H1 (cell line): Measurements from ENCODE around the gene GALNT9. TPM values are rescaled to one million over a fixed set of nuclear protein-coding genes. Genes with fewer than 3 reads are reported as not detected.

ENCODE experiments used
- CTCF ChIA-PET: fragments of 300-600 bp; sonication (Branson Sonifier 250); formaldehyde crosslinking; loops from one replicate; lab custom pipeline; 2021; ENCODE audit not compliant: partially characterized antibody; lab: Charles Lee
- POLR2A ChIA-PET: fragments of 300-600 bp; sonication (Branson Sonifier 250); formaldehyde crosslinking; loops from one replicate; lab custom pipeline; 2021; ENCODE audit warnings: inconsistent platforms; ENCODE audit not compliant: partially characterized antibody; lab: Charles Lee
- DNase-seq, 2 experiments: peaks; one replicate each; pipeline versions ENCODE4 v3.0.0 to v3.0.0-alpha.2; 2010 to 2022; ENCODE audit warnings: low spot score in 2 of 2, low read depth in 1 of 2, mixed read lengths in 1 of 2
- FAIRE-seq: peaks from 2 replicates; lab custom pipeline; 2011; peaks lifted over from hg19 to GRCh38; lab: Jason Lieb, UNC
- H2AFZ ChIP-seq: 2 replicates; pipeline ENCODE4 v1.8.1; 2012; ENCODE audit warnings: low read length, inconsistent platforms
- H2AK5ac ChIP-seq: 2 replicates; pipeline ENCODE4 v1.6.1; 2013; ENCODE audit warnings: low read depth, low read length
- H2BK120ac ChIP-seq: replicated peaks from 2 replicates; pipeline ENCODE3; 2013; ENCODE audit warnings: low read depth, low read length, inconsistent platforms
- H2BK12ac ChIP-seq: 2 replicates; pipeline ENCODE4 v1.6.1; 2013; ENCODE audit warnings: low read depth, low read length
- H2BK15ac ChIP-seq: 2 replicates; pipeline ENCODE4 v1.6.1; 2013; ENCODE audit warnings: low read length
- H2BK20ac ChIP-seq: 2 replicates; pipeline ENCODE4 v1.6.1; 2013; ENCODE audit warnings: low read length
- H2BK5ac ChIP-seq: 2 replicates; pipeline ENCODE4 v1.6.1; 2013; ENCODE audit warnings: low read depth, low read length
- H3K14ac ChIP-seq: 2 replicates; pipeline ENCODE4 v1.6.1; 2013; ENCODE audit warnings: inconsistent platforms; ENCODE audit not compliant: insufficient read length
- H3K18ac ChIP-seq: 2 replicates; pipeline ENCODE4 v1.6.1; 2013; ENCODE audit warnings: low read length; ENCODE audit errors: extremely low read depth
- H3K23ac ChIP-seq: 2 replicates; pipeline ENCODE4 v1.6.1; 2013; ENCODE audit warnings: inconsistent platforms; ENCODE audit not compliant: insufficient read length
- H3K23me2 ChIP-seq: 2 replicates; pipeline ENCODE4 v1.6.1; 2013; ENCODE audit warnings: low read depth, low read length
- H3K27ac ChIP-seq: 2 replicates; pipeline ENCODE4 v1.6.1; 2011; ENCODE audit warnings: low read depth, low read length, inconsistent platforms
- H3K27me3 ChIP-seq, 4 experiments: replicated peaks in 1 of 4; 1 replicate in 1 of 4; 2 replicates in 3 of 4; pipeline versions ENCODE4 v1.6.1 to v1.8.1; 2011 to 2013; ENCODE audit warnings: low read length in 3 of 4, mild to moderate bottlenecking in 3 of 4, inconsistent platforms in 2 of 4, mixed read lengths in 2 of 4, moderate library complexity in 1 of 4; ENCODE audit not compliant: control insufficient read depth in 3 of 4, insufficient read depth in 3 of 4; ENCODE audit errors: extremely low read depth in 1 of 4
- H3K36me3 ChIP-seq, 4 experiments: 2 replicates each; pipeline versions ENCODE4 v1.6.1 to v1.8.1; 2011 to 2013; ENCODE audit warnings: mild to moderate bottlenecking in 4 of 4, low read length in 3 of 4, moderate library complexity in 2 of 4, control low read depth in 1 of 4, inconsistent platforms in 1 of 4; ENCODE audit not compliant: insufficient read depth in 4 of 4, control insufficient read depth in 2 of 4
- H3K4ac ChIP-seq: replicated peaks from 2 replicates; pipeline ENCODE3; 2013; ENCODE audit warnings: low read length, low read depth, mixed read lengths, inconsistent platforms; ENCODE audit not compliant: insufficient read length
- H3K4me1 ChIP-seq, 4 experiments: replicated peaks in 1 of 4; 1 replicate in 1 of 4; 2 replicates in 3 of 4; pipeline versions ENCODE4 v1.6.1 to v1.8.1; 2011 to 2013; ENCODE audit warnings: low read length in 3 of 4, inconsistent platforms in 2 of 4, mixed read lengths in 1 of 4; ENCODE audit not compliant: insufficient read depth in 4 of 4, control insufficient read depth in 3 of 4
- H3K4me2 ChIP-seq, 2 experiments: 2 replicates each; pipeline versions ENCODE4 v1.6.1 to v1.8.1; 2011 to 2013; ENCODE audit warnings: low read depth in 2 of 2, low read length in 2 of 2, control low read depth in 1 of 2, inconsistent platforms in 1 of 2, mild to moderate bottlenecking in 1 of 2; ENCODE audit not compliant: insufficient read depth in 1 of 2
- H3K4me3 ChIP-seq, 4 experiments: fragments of 200-600, 300-600 bp in 1 of 4; sonication (generic), shearing (Covaris generic), sonication (Bioruptor Twin) in 1 of 4; 2 replicates each; pipeline versions ENCODE4 v1.5.1 to v1.8.1; 2011 to 2016; ENCODE audit warnings: low read length in 4 of 4, low read depth in 3 of 4, control low read depth in 2 of 4, inconsistent platforms in 2 of 4, mild to moderate bottlenecking in 2 of 4, mixed read lengths in 1 of 4, moderate library complexity in 1 of 4; ENCODE audit not compliant: insufficient read depth in 2 of 4; ENCODE audit errors: extremely low read depth in 1 of 4
- H3K56ac ChIP-seq: replicated peaks from 2 replicates; pipeline ENCODE3; 2013; ENCODE audit warnings: low read depth, mild to moderate bottlenecking, mixed read lengths, low read length, inconsistent platforms; ENCODE audit not compliant: insufficient read length
- H3K79me1 ChIP-seq: 2 replicates; pipeline ENCODE4 v1.6.1; 2013; ENCODE audit warnings: low read depth, low read length, control low read depth
- H3K79me2 ChIP-seq, 2 experiments: 2 replicates each; pipeline versions ENCODE4 v1.6.1 to v1.8.1; 2012 to 2013; ENCODE audit warnings: low read length in 2 of 2, mild to moderate bottlenecking in 2 of 2, inconsistent platforms in 1 of 2; ENCODE audit not compliant: insufficient read depth in 2 of 2, control insufficient read depth in 1 of 2
- H3K9ac ChIP-seq, 4 experiments: replicated peaks in 1 of 4; 1 replicate in 1 of 4; 2 replicates in 3 of 4; pipeline versions ENCODE4 v1.6.1 to v1.8.1; 2011 to 2013; ENCODE audit warnings: low read depth in 3 of 4, low read length in 3 of 4, control low read depth in 2 of 4, mild to moderate bottlenecking in 2 of 4, moderate library complexity in 2 of 4, inconsistent platforms in 1 of 4; ENCODE audit errors: extremely low read depth in 1 of 4
- H3K9me3 ChIP-seq, 2 experiments: 2 replicates each; pipeline versions ENCODE4 v1.6.1 to v1.8.1; 2012 to 2013; ENCODE audit warnings: mild to moderate bottlenecking in 2 of 2, moderate library complexity in 2 of 2, control low read depth in 1 of 2, inconsistent platforms in 1 of 2, low read depth in 1 of 2, low read length in 1 of 2, mixed read lengths in 1 of 2; ENCODE audit not compliant: insufficient read depth in 2 of 2
- H4K20me1 ChIP-seq, 2 experiments: replicated peaks in 1 of 2; 2 replicates each; pipeline versions ENCODE3 to v1.8.1; 2011 to 2013; ENCODE audit warnings: inconsistent platforms in 2 of 2, low read length in 2 of 2, mild to moderate bottlenecking in 1 of 2; ENCODE audit not compliant: insufficient read depth in 2 of 2, control insufficient read depth in 1 of 2
- H4K5ac ChIP-seq: 2 replicates; pipeline ENCODE4 v1.6.1; 2013; ENCODE audit warnings: low read length, low read depth, mixed read lengths, inconsistent platforms; ENCODE audit not compliant: insufficient read length
- H4K8ac ChIP-seq: 2 replicates; pipeline ENCODE4 v1.8.0; 2013; ENCODE audit warnings: mild to moderate bottlenecking, moderate library complexity, low read length, inconsistent platforms; ENCODE audit not compliant: insufficient read depth; ENCODE audit errors: extremely low read depth
- H4K91ac ChIP-seq: replicated peaks from 2 replicates; pipeline ENCODE3; 2013; ENCODE audit warnings: low read length, mixed read lengths, inconsistent platforms; ENCODE audit not compliant: insufficient read length
- BACH1 ChIP-seq: IDR thresholded peaks from 2 replicates; pipeline ENCODE4 v1.6.1; 2012; ENCODE audit warnings: low read length, improper control_type of control experiment
- SAP30 ChIP-seq: fragments of 300-600 bp; sonication (generic); IDR thresholded peaks from 2 replicates; pipeline ENCODE4 v1.7.1; 2012; ENCODE audit warnings: low read length, moderate library complexity, mild to moderate bottlenecking, inconsistent platforms; ENCODE audit not compliant: insufficient read depth, insufficient replicate concordance
- SP1 ChIP-seq: IDR thresholded peaks from 2 replicates; pipeline ENCODE4 v1.6.1; 2011; ENCODE audit warnings: low read depth, low read length
- TAF7 ChIP-seq: optimal IDR thresholded peaks from 2 replicates; pipeline ENCODE3; 2011; ENCODE audit warnings: low read depth, mild to moderate bottlenecking, inconsistent platforms, low read length, moderate library complexity, borderline replicate concordance
- YY1 ChIP-seq: IDR thresholded peaks from 2 replicates; pipeline ENCODE4 v1.6.1; 2011; ENCODE audit warnings: low read depth, mild to moderate bottlenecking, low read length
- WGBS, 2 experiments: shearing (Covaris generic) in 1 of 2; methylation state at CpG; one replicate each; pipeline versions ENCODE4 v1.1.6 to v1.1.7; 2013 to 2015; ENCODE audit warnings: low lambda C conversion rate in 2 of 2, mixed read lengths in 2 of 2, inconsistent platforms in 1 of 2, low coverage in 1 of 2, missing lambda C conversion rate in 1 of 2; ENCODE audit not compliant: insufficient replicate concordance in 2 of 2, insufficient coverage in 1 of 2, insufficient read length in 1 of 2; ENCODE audit errors: extremely low coverage in 1 of 2, missing lambda C conversion rate in 1 of 2; 5-methylcytosine and 5-hydroxymethylcytosine counted together
- polyA plus RNA-seq, 7 experiments: library from polyadenylated mRNA; depleted of rRNA in 3 of 7; stranded (reverse) in 5 of 7; unstranded in 2 of 7; fragments of >200 nt in 5 of 7; fragments of 200-250 nt in 2 of 7; gene quantifications; 1 replicate in 5 of 7; 2 replicates in 1 of 7; 4 replicates in 1 of 7; pipeline versions ENCODE4 v1.2.1 to v1.2.3, GENCODE V29; 2011 to 2013; ENCODE audit warnings: missing spikeins in 2 of 7, mixed read lengths in 2 of 7
- total RNA-seq: library from RNA; stranded (reverse); fragmentation: NEBNext Ultra II Directional; extraction: Animal tissue kit (Norgen Biotek cat#: 25700); gene quantifications from 2 replicates; pipeline ENCODE4 v1.2.1, GENCODE V29; 2021

GALNT9 gene
- total and polyA plus RNA-seq, 2 of the 8 experiments (the other 6 are each of a cell fraction or from before 2014, with no cell fraction given), result 2.0 to 3.6 TPM

- no peak overlapping the region for H2AK5ac ChIP-seq
- no peaks in the 10 kb centered on the region for H3K36me3 ChIP-seq
- H2BK20ac ChIP-seq, result no peak overlapping the region
- H2BK12ac ChIP-seq, result no peak overlapping the region
- no peak overlapping the region for H3K56ac ChIP-seq
- H4K20me1 ChIP-seq, result peaks cover 0 to 7% of the 10 kb centered on the region in 2 experiments
- H3K18ac ChIP-seq, result no peak overlapping the region
- no peak overlapping the region for H2AFZ ChIP-seq
- no peaks in the 10 kb centered on the region for H3K79me2 ChIP-seq
- no peak overlapping the region for H3K4me3 ChIP-seq
- H3K4me2 ChIP-seq, result no peak overlapping the region
- no peak overlapping the region; the same call in 1 of the 2 replicates for H4K8ac ChIP-seq
- TF ChIP-seq BACH1, result no peak
- no peak for TF ChIP-seq SAP30
- no peak for TF ChIP-seq YY1
- TF ChIP-seq SP1, result no peak
- no peak for TF ChIP-seq TAF7
- H3K23ac ChIP-seq, result no peak overlapping the region
- no peak for FAIRE-seq
- no peak overlapping the region for H2BK5ac ChIP-seq
- H3K14ac ChIP-seq, result no peak overlapping the region
- no peaks in the 10 kb centered on the region for H3K79me1 ChIP-seq
- H3K9me3 ChIP-seq, result peaks cover 3 to 14% of the 10 kb centered on the region in 2 experiments; a peak in 1 of 4 replicates
- H2BK120ac ChIP-seq, result no peak overlapping the region
- ChIA-PET POLR2A (no interaction called here), CTCF (interaction anchor here (0.8 to 3.5 kb wide), 11 partner anchors 9 to 172 kb away, joined by 3 to 19 read pairs (median 4); no protein-coding TSS in a partner anchor)
- H3K23me2 ChIP-seq, result peaks cover 7% of the 10 kb centered on the region; the same call in 1 of the 2 replicates
- H3K9ac ChIP-seq, result no peak overlapping the region
- H3K27me3 ChIP-seq, result peaks cover 0 to 24% (median 15%) of the 10 kb centered on the region in 4 experiments; a peak in 4 of 7 replicates
- no peak overlapping the region for H2BK15ac ChIP-seq
- no peak overlapping the region for H4K5ac ChIP-seq
- H4K91ac ChIP-seq, result no peak overlapping the region
- H3K27ac ChIP-seq, result no peak overlapping the region
- peaks cover 0 to 13% (median 4%) of the 10 kb centered on the region in 4 experiments; a peak in 4 of 7 replicates for H3K4me1 ChIP-seq
- no peak overlapping the region for H3K4ac ChIP-seq
- no peak for DNase-seq
- WGBS, 2 experiments, result 88% methylated on average over 22 of the region's 24 CpGs; no CpG with 5 or more reads in 1 of the 2 experiments
Observed at GRCh38 chr12:132351751-132352495, 22.5 kb upstream of the GALNT9 start.
